GM21515 (cell line): ENCODE data around the gene C2CD2.

Source experiments
- ATAC-seq: cut with Tn5 transposase; IDR thresholded peaks from one replicate; pipeline ENCODE4 v1.9.1; 2021; ENCODE audit not compliant: unreplicated experiment

The C2CD2 gene

GRCh38 chr21:41848958-41849580 is 104.7 kb downstream of the C2CD2 start:
- no peak for ATAC-seq

DNA sequence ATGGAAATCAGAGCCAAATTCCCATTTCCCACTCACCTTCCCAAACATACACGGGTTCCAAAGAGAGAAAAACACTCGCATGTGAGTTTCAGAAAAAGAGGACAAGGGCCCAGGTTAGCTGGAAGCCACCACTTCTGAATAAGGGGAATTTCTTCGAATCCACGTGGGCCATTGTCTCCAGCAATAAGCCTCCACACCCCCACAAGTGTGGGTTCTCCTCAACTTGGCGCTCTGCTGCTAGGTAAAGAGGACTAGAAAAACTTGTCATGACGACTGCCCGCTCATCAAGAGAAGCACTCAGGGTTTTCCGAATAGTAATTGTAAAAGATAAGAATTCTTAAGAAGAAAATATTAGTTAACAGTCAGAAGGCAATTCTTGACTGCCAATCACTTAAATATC is 105.3 kb downstream of the C2CD2 start:
- no peak for ATAC-seq

GRCh38 chr21:41847066-41847804 is 106.6 kb downstream of the C2CD2 start:
- no peak for ATAC-seq

DNA sequence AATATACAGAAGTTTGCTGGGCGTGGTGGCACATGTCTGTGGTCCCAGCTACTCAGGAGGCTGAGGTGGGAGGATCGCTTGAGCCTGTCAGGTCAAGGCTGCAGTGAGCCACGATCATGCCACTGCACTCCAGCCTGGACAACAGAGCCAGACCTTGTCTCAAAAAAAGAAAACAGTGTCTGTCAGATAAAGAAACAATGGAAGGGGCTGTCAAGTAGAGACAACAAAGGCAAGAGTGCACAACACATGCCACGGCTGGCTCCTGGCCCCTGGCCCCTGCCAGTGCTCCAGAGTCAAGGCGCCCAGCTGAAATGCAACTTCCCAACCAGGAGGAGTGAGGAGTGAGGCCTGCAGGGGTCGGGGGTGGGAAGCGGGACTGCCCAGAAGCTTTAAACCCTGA is 107.3 kb downstream of the C2CD2 start:
- no peak for ATAC-seq

DNA sequence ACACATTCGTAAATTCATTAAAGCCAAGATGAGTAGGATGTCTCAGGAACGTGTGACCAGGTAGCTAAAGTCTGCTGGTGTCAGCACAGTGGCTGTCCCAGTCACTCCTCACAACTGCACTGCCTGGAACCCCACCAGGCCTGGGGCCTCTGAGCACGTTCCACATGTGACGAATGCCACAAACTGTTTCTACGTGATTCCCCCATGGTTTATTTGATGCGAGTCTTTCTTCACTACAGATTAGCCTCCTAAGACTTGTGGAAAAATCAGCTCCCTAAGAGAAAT is 107.8 kb downstream of the C2CD2 start:
- ATAC-seq: no peak

- no peak for ATAC-seq
Measured at GRCh38 chr21:41845310-41846032, 108.3 kb downstream of the C2CD2 start.

- no peak for ATAC-seq
Measured at GRCh38 chr21:41843584-41843983, 110.2 kb downstream of the C2CD2 start.

- no peak for ATAC-seq
Measured at GRCh38 chr21:41840880-41841279, 112.9 kb downstream of the C2CD2 start.

DNA sequence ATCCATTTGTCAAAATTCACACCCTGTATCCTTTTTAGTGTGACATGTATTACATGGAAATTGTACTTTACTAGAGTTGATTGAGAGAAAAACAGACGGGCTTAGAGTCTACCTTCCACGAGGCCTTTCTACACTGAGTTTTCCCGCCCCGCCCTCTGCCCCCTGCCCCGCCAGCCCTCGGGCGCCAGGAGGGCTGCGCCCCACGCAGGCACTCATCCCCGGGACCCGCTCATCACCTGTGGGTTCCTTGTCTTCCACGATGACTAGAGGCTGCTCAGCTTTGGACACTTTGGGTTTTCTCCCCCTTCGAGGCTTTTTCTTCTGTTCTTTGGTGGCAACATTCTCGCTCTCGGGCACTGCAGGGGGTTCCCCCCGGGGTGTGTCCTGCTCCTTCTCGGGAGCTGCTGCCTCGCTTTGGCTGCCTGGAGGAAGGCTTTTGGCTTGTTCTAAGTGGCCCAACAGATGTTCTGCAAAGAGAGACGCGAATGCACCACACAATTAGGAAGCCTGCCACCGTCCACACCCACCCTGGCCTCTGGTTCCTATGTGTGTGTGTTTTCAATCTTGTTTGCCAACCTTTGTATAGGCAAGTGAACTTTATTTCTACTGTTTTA is 114.3 kb downstream of the C2CD2 start:
- no peak for ATAC-seq

GRCh38 chr21:41837756-41838297 is 116.0 kb downstream of the C2CD2 start:
- no peak for ATAC-seq

DNA sequence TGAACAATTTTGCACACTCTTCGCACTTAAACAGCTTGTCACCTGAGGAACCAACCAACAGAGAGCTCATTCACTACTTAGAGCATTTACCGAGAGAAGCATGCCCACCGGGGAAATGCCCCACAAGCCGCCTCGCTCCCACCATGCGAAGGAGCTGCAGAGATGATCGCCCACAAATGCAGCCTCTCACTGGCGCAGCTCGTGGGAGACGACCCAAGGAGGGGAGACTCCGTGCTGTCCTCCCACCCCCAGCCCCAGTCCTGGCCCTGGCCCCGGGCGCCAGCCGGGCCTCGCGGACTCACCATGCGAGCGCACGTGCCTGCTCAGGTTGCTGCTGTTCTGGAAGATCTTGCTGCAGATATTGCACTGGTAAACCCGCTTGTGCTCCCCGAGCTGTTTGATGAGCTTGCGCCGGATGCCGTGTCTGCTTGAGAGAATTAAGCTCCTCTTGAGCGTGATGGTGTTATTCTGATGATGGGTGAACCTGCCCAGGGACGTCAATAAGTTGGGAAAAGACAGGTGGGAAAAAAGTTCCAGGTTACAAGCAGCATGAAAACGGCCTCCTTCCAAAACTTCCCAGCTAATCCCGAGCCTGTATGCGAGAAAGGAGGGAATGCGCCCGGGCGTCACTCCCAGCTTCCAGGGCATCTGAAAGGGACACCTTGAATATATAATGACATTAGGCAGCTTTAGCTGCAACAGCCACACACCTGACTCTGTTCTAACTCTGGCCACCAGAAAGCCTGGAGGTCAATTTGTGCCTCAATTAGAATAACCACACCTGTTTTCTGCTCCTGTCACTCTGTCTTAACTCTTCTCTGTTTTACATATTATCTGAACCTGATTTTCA is 117.4 kb downstream of the C2CD2 start:
- ATAC-seq: no peak

DNA sequence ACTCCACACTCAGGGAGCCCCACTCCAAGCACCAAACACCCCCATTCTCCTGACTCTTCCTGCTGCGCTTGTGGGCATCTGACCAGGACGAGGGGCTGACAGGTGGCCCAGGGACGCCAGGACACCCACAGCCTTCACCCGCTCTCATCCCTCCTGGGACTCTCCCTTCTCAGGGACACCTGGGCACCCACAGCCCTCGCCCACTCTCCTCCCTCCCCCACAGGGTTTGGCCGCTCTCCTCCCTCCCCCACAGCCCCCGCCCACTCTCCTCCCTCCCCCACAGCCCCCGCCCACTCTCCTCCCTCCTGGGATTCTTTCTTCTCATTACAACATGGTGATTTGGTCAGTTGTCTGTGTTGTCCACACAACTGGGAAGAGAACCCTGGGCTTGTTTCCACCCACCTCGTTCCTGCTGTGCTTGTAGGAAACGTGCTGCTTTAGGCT is 118.1 kb downstream of the C2CD2 start:
- ATAC-seq: no peak
